CD4-positive, alpha-beta T cell treated with Interleukin-12 subunit alpha and Interleukin-12 subunit beta, for 1 hour (primary cell): ENCODE data around the gene MALRD1.

ENCODE experiments used
- DNase-seq: peaks from one replicate; pipeline ENCODE4 v3.0.0-alpha.2; 2020

Gene MALRD1

GRCh38 chr10:19385846-19386450, 337.3 kb downstream of the MALRD1 start:
- no peak for DNase-seq

GRCh38 chr10:19408924-19409323, 360.3 kb downstream of the MALRD1 start:
- no peak for DNase-seq

DNA sequence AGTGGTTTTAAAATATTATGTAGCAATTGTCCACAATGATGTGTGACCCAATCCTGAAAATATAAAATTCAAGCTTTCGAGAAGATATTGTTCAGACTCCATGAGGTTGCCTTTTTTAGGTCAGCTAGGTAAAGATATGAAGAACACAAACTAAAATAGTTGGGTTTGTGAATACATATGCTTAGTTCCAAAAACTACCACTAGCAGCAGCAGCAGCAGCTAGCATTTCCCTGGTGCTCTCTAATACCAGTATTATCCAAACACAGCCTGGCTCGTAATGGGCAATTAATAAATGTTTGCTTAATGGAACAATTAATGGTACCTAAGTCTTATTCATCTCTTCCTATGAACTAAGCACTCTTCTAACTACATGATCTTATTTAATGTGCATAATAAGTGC, 362.5 kb downstream of the MALRD1 start:
- no peak for DNase-seq

GRCh38 chr10:19412531-19412930, 363.9 kb downstream of the MALRD1 start:
- no peak for DNase-seq

DNA sequence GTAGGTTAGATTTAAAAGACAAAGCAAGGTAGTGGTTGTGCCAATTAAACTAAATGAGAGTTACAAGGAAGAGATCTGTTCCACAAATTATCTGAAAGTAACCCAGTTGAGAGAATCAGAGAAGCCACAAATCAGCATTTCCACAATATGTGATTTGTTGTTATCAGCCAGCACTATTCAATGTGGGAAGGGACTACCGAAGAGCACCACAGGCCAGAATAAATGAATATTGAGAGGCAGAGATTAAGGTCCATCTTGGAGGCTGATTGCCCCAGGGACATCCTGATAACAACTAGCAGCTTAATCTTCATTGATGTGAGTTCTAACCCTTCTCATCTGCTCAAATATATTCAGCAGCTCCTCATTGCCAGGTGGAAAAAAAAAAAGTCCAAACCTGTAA, 367.6 kb downstream of the MALRD1 start:
- no peak for DNase-seq

DNA sequence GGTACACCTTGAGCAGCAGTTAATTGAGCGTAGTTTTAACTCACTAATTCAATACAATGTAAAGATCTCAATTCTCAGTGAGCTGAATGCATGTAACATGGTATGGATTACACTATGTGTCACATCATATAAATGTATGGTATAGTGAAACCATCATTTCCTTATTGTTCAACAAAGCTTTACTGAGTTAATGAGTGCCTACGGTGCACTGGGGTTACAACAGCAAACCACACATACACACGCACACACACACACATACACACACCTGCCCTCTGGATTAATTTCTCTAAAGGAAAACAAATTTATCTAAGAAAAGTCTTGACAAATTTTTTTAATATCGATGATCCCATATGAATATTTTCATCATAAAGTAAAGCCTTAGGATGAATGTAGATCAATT, 369.1 kb downstream of the MALRD1 start:
- DNase-seq: no peak

GRCh38 chr10:19421674-19422073, 373.1 kb downstream of the MALRD1 start:
- no peak for DNase-seq

DNA sequence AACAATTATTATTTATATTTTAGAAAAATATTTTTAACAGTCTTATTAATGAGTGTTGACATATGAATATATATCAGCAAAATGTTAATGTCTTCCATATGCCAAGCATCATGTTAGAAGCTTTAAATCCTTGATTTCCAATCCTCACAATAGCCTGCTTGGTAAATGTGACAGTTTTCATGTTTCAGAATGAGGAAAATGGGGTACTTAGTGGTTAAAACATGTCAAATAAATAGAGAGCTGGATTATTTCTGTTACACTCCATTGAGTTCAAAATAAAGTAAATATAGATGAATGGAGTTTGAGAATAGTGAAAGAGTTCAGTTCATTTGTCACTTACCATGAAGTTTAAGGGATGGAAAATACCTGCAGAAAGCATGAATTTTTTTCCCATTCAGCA, 377.4 kb downstream of the MALRD1 start:
- DNase-seq: no peak

DNA sequence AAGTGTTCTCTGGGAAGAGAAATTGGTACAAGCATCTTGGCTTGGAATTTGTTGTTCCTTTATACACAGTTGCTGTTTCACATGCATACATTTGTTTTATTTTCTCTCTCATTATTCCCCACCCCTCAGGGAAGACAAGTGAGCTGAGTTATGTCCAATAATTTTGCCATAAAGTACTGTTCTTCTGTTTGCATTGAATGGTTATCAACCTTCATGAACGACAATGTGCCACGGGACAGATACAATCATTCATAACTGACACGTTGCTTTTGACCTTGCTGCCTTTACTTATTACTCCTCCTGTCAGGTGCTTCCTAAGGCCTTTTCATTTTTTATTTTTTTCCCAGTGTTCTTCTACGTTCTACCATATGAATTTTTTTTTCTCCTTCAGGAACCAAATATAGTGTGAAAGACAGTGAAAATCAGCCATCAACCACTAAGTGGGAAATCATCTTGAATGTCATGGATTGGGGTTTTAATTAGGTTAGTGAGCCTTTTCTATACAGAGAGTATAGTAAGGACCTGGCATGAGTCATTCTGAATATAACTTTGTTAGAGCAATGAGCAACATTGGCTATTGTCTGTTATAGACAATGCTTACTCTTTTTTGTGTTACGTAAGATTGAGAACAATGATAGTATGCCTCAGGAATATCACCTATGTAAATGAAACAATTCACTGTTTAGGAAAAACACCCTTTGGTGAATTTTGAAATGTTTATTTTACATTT, 383.2 kb downstream of the MALRD1 start:
- DNase-seq: no peak

- no peak for DNase-seq
These were observed 401.3 kb downstream of the MALRD1 start for GRCh38 chr10:19449860-19450259.

GRCh38 chr10:19451356-19451755, 402.8 kb downstream of the MALRD1 start:
- DNase-seq: no peak

GRCh38 chr10:19451937-19452336, 403.3 kb downstream of the MALRD1 start:
- DNase-seq: no peak

- DNase-seq: no peak
These were observed 405.4 kb downstream of the MALRD1 start for GRCh38 chr10:19453967-19454366.

DNA sequence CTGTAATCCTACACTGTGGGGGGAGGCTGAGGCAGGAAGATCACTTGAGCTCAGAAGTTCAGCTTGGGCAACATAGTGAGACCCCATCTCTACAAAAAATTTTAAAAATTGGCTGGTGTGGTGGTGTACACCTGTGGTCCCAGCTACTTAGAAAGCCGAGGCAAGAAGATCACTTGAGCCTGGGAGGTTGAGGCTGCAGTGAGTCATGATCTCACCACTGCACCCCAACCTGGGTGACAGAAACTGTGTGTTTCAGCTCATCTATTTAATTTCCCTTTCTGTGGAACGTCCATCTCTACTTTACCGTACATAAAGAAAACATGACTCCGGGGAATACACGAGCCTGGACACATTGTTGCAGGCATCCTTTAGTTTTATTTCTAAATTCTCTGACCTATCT, 413.0 kb downstream of the MALRD1 start:
- no peak for DNase-seq

- DNase-seq: no peak
These were observed 418.1 kb downstream of the MALRD1 start for GRCh38 chr10:19466709-19467108.

DNA sequence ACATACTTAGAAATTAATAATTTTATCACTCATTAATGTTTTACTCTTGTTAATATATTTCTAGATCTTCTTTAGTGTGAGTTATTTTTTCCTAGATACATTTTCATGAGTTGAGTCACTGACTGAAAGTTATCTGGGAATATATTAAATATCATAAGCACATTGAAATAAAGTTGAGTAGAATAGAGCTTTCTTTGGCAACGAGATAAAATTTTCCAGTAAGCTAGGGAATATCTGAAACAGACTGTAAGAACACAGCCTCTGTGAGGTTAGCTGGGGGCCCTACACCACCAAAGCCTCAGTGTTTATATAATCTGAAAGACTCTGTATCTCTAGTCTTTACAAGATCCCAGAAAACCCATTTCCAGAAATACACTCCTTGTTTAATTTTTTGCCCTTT, 419.8 kb downstream of the MALRD1 start:
- DNase-seq: no peak

DNA sequence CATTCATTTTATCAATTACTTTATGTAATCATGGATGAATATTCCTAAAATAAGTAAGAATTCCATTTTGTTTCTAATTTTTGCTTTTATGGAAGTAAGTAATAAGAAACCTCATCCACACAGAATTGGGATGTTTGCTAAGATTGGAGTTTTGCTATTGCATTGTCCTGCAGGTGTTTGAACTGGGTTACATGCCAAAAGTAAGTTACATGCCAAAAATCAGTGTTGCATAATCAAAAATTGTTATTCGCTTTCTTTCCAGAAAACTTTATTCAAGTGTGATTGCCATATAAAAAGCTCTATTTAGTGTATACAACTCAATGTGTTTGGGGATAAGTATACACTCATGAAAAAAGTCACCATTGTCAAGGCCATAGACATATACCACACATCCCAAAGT, 420.9 kb downstream of the MALRD1 start:
- DNase-seq: no peak

- DNase-seq: no peak
These were observed 431.3 kb downstream of the MALRD1 start for GRCh38 chr10:19479854-19480253.

GRCh38 chr10:19480353-19480752, 431.8 kb downstream of the MALRD1 start:
- no peak for DNase-seq

DNA sequence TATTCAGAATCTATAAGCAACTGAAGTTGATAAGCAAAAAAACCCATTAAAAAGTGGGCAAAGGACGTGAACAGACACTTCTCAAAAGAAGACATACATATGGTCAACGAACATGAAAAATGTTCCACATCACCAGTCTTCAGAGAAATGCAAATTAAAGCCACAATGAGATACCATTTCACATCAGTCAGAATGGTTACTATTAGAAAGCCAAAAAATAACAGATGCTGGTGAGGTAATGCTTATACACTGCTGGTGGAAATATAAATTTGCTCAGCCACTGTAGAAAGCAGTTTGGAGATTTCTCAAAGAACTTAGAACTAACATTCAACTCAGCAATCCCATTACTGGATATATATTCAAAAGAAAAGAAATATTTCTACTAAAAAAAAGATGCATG, 434.8 kb downstream of the MALRD1 start:
- no peak for DNase-seq

DNA sequence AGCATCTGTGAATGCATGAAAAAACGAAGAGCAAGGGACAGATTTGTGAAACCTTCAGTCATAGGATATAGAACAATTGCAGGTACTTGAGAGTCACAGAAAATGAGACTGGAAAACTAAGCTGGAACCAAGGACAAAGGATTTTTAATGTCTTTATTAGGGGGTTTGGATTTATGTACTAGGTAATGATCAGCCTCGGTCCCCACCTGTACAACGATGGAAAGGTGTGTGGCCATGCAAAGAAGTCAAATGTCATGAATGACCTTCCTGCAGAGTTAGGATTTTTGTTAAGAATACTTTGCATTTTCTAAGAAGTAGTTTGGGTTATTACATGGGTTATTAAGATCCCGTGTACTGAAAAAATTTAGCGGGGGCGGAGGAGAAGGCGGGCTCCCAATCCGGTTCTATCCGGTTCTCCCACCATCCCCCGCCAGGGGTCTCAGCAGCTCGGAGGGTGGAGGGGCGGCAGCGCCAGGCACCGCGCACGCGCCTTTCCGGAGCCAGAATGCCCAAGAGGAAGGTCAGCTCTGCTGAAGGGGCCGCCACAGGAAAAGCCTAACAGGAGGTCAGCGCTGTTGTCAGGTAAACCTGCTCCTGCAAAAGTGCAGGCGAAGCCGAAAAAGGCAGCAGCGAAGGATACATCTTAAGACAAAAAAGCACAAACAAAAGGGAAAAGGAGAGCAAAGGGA, 440.1 kb downstream of the MALRD1 start:
- DNase-seq: peak; percentile 0

DNA sequence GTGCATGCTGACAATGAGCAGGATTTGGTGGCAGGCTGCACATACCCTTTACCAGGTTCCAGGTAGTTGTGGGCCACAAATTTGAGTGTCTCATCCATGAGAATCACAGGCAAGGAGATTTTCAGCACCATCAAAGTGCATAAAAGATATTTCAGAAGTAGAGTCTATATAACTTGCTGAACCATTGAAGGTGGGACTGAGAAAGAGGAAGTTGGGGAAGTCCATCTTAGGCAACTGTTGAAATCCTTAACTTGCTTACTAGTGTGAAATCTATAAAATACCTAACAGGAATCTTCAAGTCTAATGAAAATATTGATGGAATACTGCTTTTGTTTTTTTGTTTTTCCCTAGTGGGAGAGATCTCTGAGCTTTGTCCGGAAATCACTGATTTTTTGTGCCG, 442.6 kb downstream of the MALRD1 start:
- no peak for DNase-seq

- no peak for DNase-seq
These were observed 445.3 kb downstream of the MALRD1 start for GRCh38 chr10:19493917-19494316.

- DNase-seq: no peak
These were observed 448.4 kb downstream of the MALRD1 start for GRCh38 chr10:19497026-19497425.
